Erythroblast (primary cell): Measurements from ENCODE around the gene QSOX1.

Source experiments
- GATA1 ChIP-seq: IDR thresholded peaks from 2 replicates; pipeline ENCODE4 v1.6.1; 2011; ENCODE audit warnings: low read depth, mild to moderate bottlenecking, control low read depth, low read length, moderate library complexity
- POLR2A ChIP-seq: IDR thresholded peaks from 2 replicates; pipeline ENCODE4 v1.6.1; 2011; ENCODE audit warnings: mild to moderate bottlenecking, low read length

DNA sequence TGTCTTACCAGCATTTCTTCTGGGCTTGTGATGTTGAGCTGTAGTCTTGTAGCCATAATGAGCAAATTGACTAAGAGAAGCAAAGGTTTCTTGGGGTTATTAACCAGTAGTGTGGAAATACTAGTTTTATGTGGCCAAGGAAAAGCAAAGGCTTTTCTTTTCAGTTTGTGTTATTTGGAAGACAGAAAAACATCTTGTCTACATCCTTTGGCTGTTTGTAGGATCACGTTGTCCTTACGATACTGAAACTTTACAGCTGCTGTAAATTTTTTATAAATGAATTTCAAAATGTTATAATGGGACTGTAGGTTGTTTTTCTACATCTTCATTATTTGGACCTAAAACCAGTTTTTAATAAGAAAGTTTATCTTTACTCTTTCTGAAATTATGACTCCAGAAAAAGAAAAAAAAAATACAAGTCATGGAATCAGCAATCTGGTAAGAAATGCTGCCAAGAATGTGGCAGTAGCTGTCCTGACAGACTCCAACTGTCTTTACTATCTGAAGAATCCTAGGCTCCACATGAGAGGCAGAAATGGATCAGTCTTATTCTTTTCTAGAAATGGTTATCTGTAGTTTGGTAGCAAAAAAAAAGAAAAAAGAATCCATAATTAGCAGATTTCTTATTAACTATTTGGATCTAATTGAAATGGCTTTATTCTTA lies 41.6 kb upstream of the QSOX1 start:
- TF ChIP-seq POLR2A = no peak
- TF ChIP-seq GATA1 = no peak
